Activated naive CD4-positive, alpha-beta T cell treated with anti-CD3 and anti-CD28 coated beads for 36 hours (primary cell): ENCODE results near the gene PVALB. TPM values are rescaled to one million over a fixed set of nuclear protein-coding genes. Genes with fewer than 3 reads are reported as not detected.
A peak's percentile ranks its signal among the peaks of the same experiment; 100 is the strongest.

Experiments used
- CTCF ChIA-PET: fragments of 350-600 bp; sonication (Branson Sonifier 250); formaldehyde crosslinking; loops from one replicate; lab custom pipeline; 2021; ENCODE audit warnings: antibody characterized with exemption; lab: Charles Lee
- DNase-seq: peaks from one replicate; pipeline ENCODE4 v3.0.0-alpha.2; 2020
- H3K27ac Mint-ChIP-seq: one replicate; pipeline ENCODE4 v1.8.0; 2021; ENCODE audit warnings: mild to moderate bottlenecking, mixed read lengths
- H3K27me3 Mint-ChIP-seq: one replicate; pipeline ENCODE4 v1.8.0; 2021; ENCODE audit warnings: low read depth, mixed read lengths
- H3K36me3 Mint-ChIP-seq: one replicate; pipeline ENCODE4 v1.8.0; 2021; ENCODE audit warnings: low read depth, mixed read lengths
- H3K4me1 Mint-ChIP-seq: one replicate; pipeline ENCODE4 v1.8.0; 2021; ENCODE audit warnings: low read depth, mixed read lengths
- H3K4me3 Mint-ChIP-seq: one replicate; pipeline ENCODE4 v1.8.0; 2021; ENCODE audit warnings: mild to moderate bottlenecking, moderate library complexity, mixed read lengths
- H3K9me3 Mint-ChIP-seq: one replicate; pipeline ENCODE4 v1.8.0; 2021; ENCODE audit warnings: mixed read lengths
- intact Hi-C: fragments of 100-400 bp; cut with micrococcal nuclease; formaldehyde crosslinking; loops from one replicate; pipeline ENCODE4 v1.15.1; 2023
- total RNA-seq, 2 experiments: library from RNA; stranded (reverse); gene quantifications; one replicate each; pipeline ENCODE4 v1.2.3, GENCODE V29; 2021

The PVALB gene
- total RNA-seq, 2 experiments from 2014 or later: not detected

GRCh38 chr22:36823186-36823839, 6.5 kb upstream of the PVALB start:
- H3K9me3 Mint-ChIP-seq: no peaks in the 10 kb centered on the region
- no peak overlapping the region for H3K4me3 Mint-ChIP-seq
- H3K27ac Mint-ChIP-seq: no peak overlapping the region
- H3K36me3 Mint-ChIP-seq: no peaks in the 10 kb centered on the region
- CTCF ChIA-PET: interaction anchor here (1.0 kb wide), 1 partner anchor 33 kb away, joined by 3 read pairs; no protein-coding TSS in a partner anchor
- H3K4me1 Mint-ChIP-seq: no peaks in the 10 kb centered on the region
- DNase-seq: no peak
- H3K27me3 Mint-ChIP-seq: peaks cover 7% of the 10 kb centered on the region
- intact Hi-C loops: no loop called here

DNA sequence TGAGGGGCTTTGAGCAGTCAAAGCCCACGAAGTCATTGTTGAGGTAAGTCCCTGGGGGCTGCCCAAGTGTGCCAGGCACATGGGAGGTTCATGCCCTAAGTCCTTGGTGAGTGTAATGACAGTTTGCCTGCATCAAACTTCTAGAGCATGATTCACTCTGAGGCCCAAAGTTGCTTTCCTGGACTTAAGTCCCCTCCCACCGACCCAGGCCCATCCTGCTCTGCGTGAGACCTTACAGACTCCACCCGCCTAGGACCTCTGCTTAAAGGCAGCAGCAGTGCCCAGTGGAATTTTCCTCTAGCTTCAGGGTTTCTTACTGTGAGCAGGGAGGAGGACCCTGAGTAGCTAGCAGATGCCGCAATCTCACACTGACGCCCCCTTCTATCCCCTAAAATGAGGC, 5.7 kb upstream of the PVALB start:
- DNase-seq: no peak
- Mint-ChIP-seq H3K27ac (no peak overlapping the region), H3K27me3 (peaks cover 13% of the 10 kb centered on the region), H3K9me3 (no peaks in the 10 kb centered on the region), H3K36me3 (no peaks in the 10 kb centered on the region), H3K4me1 (peaks cover 1% of the 10 kb centered on the region), H3K4me3 (no peak overlapping the region)
- CTCF ChIA-PET: no interaction called here
- intact Hi-C loops: no loop called here

GRCh38 chr22:36819112-36819511, 2.3 kb upstream of the PVALB start:
- intact Hi-C loops: no loop called here
- H3K36me3 Mint-ChIP-seq: no peaks in the 10 kb centered on the region
- no peak overlapping the region for H3K4me3 Mint-ChIP-seq
- CTCF ChIA-PET: no interaction called here
- H3K27me3 Mint-ChIP-seq: peaks cover 33% of the 10 kb centered on the region
- no peak overlapping the region for H3K27ac Mint-ChIP-seq
- H3K9me3 Mint-ChIP-seq: no peaks in the 10 kb centered on the region
- DNase-seq: no peak
- H3K4me1 Mint-ChIP-seq: peaks cover 6% of the 10 kb centered on the region

DNA sequence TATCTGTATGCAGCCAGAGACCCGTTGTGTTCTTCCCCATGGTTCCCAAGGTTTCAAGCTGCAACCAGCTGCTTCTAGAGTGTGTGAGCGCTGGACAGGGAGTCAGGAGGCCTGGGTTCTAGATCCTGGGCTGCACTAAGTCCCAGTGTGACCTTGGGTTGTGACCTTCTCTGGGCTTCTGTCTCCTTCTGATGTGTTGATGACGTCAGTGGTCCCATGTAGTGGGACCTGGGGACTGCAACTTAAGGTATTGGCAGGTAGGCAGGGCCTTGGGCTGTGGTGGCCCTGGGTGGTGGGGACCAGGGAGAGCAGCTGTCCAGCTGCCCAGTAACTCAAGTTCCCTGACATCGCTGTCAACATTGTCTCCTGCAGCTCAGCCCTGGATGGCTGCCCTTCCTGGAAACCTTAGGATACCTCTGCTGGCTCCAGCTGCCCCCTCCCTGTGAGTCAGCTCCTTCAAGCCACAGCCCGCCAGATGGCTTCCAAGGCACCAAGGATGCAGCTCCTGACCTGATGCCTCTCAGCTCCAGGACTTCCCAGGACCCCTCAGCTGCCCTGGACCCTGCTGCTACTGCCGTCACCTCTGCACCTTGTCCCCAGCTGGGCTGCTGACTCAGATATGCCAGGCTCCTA, 1.3 kb upstream of the PVALB start:
- no peak overlapping the region for H3K27ac Mint-ChIP-seq
- H3K27me3 Mint-ChIP-seq: peaks cover 38% of the 10 kb centered on the region
- no peaks in the 10 kb centered on the region for H3K9me3 Mint-ChIP-seq
- no peak for DNase-seq
- CTCF ChIA-PET: interaction anchor here (0.6 kb wide), 1 partner anchor 21 kb away, joined by 4 read pairs; no protein-coding TSS in a partner anchor
- peaks cover 6% of the 10 kb centered on the region for H3K4me1 Mint-ChIP-seq
- intact Hi-C loops: no loop called here
- no peaks in the 10 kb centered on the region for H3K36me3 Mint-ChIP-seq
- H3K4me3 Mint-ChIP-seq: no peak overlapping the region

- Mint-ChIP-seq H3K9me3 (no peaks in the 10 kb centered on the region), H3K4me3 (no peak overlapping the region), H3K27ac (no peak overlapping the region), H3K4me1 (peaks cover 6% of the 10 kb centered on the region), H3K36me3 (no peaks in the 10 kb centered on the region), H3K27me3 (peaks cover 41% of the 10 kb centered on the region)
- CTCF ChIA-PET: no interaction called here
- intact Hi-C loops: no loop called here
- no peak for DNase-seq
These were observed 652 bp upstream of the PVALB start for GRCh38 chr22:36817525-36817848.

GRCh38 chr22:36816339-36816635, 548 bp downstream of the PVALB start:
- Mint-ChIP-seq H3K4me3 (no peak overlapping the region), H3K36me3 (no peaks in the 10 kb centered on the region), H3K27ac (no peak overlapping the region), H3K4me1 (peaks cover 6% of the 10 kb centered on the region), H3K9me3 (no peaks in the 10 kb centered on the region), H3K27me3 (peaks cover 41% of the 10 kb centered on the region)
- CTCF ChIA-PET: no interaction called here
- intact Hi-C loops: no loop called here
- DNase-seq: no peak

GRCh38 chr22:36815558-36816338, 1.1 kb downstream of the PVALB start:
- H3K36me3 Mint-ChIP-seq: no peaks in the 10 kb centered on the region
- no peak overlapping the region for H3K27ac Mint-ChIP-seq
- CTCF ChIA-PET: no interaction called here
- H3K9me3 Mint-ChIP-seq: no peaks in the 10 kb centered on the region
- intact Hi-C loops: no loop called here
- no peak for DNase-seq
- H3K27me3 Mint-ChIP-seq: peaks cover 41% of the 10 kb centered on the region
- no peak overlapping the region for H3K4me3 Mint-ChIP-seq
- H3K4me1 Mint-ChIP-seq: peaks cover 6% of the 10 kb centered on the region

DNA sequence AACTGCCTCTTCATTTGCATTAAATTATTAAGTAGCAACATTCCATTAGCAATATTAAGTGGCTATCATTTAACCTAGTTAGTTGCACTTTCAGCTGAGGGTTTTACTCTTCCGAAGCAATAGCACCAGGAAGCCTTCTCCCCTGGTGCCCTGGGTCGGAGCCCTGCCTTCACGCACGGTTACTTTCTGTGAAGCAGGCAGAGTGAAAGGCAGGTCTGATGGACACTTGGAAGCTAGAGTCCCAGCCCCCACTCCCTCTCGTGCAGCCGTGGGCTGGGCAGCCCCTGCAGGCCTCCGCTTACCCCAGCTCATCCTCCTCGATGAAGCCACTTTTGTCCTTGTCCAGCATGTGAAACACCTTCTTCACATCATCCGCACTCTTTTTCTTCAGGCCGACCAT, 2.0 kb downstream of the PVALB start:
- Mint-ChIP-seq H3K27ac (no peak overlapping the region), H3K9me3 (no peaks in the 10 kb centered on the region), H3K27me3 (peaks cover 41% of the 10 kb centered on the region), H3K4me1 (peaks cover 6% of the 10 kb centered on the region), H3K4me3 (no peak overlapping the region), H3K36me3 (no peaks in the 10 kb centered on the region)
- CTCF ChIA-PET: no interaction called here
- intact Hi-C loops: no loop called here
- DNase-seq: no peak

- intact Hi-C loops: no loop called here
- Mint-ChIP-seq H3K27ac (no peak overlapping the region), H3K36me3 (no peaks in the 10 kb centered on the region), H3K9me3 (no peaks in the 10 kb centered on the region), H3K27me3 (peaks cover 22% of the 10 kb centered on the region), H3K4me1 (peaks cover 22% of the 10 kb centered on the region), H3K4me3 (no peak overlapping the region)
- no peak for DNase-seq
- CTCF ChIA-PET: no interaction called here
These were observed 5.6 kb downstream of the PVALB start for GRCh38 chr22:36811094-36811800.

DNA sequence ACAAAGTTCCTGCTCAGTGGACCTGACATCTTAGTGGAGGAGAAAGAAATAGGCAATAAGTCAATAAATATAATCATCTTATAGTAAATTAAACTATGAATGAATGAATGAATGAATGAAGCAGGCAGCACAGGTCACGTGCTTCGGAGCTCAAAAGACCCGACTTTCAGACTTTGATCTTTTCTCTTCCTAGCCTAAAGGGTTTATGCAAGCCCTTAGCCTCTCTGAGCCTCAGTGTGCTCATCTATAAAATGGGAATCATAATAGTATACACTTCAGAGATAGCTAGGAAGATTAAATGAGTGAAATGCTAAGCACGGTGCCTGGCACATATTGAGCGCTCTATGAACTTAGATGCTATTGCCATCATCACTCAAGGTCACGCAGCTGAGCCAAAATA, 7.5 kb downstream of the PVALB start:
- Mint-ChIP-seq H3K4me3 (no peak overlapping the region), H3K27me3 (peaks cover 8% of the 10 kb centered on the region), H3K36me3 (no peaks in the 10 kb centered on the region), H3K9me3 (no peaks in the 10 kb centered on the region), H3K4me1 (peaks cover 20% of the 10 kb centered on the region), H3K27ac (no peak overlapping the region)
- CTCF ChIA-PET: interaction anchor here (0.6 to 1.4 kb wide), 4 partner anchors 44 to 1308 kb away, joined by 3 to 4 read pairs (median 4); no protein-coding TSS in a partner anchor
- intact Hi-C loops: no loop called here
- DNase-seq: no peak

GRCh38 chr22:36808721-36809344, 8.0 kb downstream of the PVALB start:
- no peak overlapping the region for H3K4me3 Mint-ChIP-seq
- H3K27ac Mint-ChIP-seq: no peak overlapping the region
- H3K27me3 Mint-ChIP-seq: peaks cover 5% of the 10 kb centered on the region
- CTCF ChIA-PET: interaction anchor here (0.6 to 1.3 kb wide), 4 partner anchors 44 to 1307 kb away, joined by 3 to 4 read pairs (median 4); no protein-coding TSS in a partner anchor
- H3K9me3 Mint-ChIP-seq: no peaks in the 10 kb centered on the region
- H3K36me3 Mint-ChIP-seq: no peaks in the 10 kb centered on the region
- intact Hi-C loops: no loop called here
- peaks cover 20% of the 10 kb centered on the region for H3K4me1 Mint-ChIP-seq
- DNase-seq: peak; percentile 20

DNA sequence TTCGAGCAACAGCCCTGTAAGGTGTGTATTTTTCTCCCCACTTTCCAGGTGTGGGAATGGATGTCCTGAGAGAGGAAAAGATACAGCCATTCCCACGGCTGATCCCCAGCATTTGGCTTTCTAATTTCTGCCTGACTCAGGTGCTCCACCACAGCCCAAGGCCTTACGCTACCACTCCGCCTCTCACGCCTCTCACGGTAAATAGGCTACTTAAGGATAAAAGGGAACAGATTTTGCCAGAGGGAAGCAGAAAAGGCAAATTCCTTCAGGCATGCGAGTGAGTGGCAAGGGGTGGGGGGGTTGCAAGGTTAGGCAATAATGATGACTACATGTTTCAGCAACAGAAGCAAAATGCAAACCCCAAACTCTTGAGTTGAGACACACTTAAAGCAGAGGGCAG, 9.2 kb downstream of the PVALB start:
- no peak overlapping the region for H3K4me3 Mint-ChIP-seq
- H3K4me1 Mint-ChIP-seq: peaks cover 20% of the 10 kb centered on the region
- H3K36me3 Mint-ChIP-seq: no peaks in the 10 kb centered on the region
- H3K27ac Mint-ChIP-seq: no peak overlapping the region
- intact Hi-C loops: no loop called here
- no peaks in the 10 kb centered on the region for H3K27me3 Mint-ChIP-seq
- no peaks in the 10 kb centered on the region for H3K9me3 Mint-ChIP-seq
- CTCF ChIA-PET: no interaction called here
- no peak for DNase-seq
